Activated T-cell treated with anti-CD3 and anti-CD28 coated beads for 24 hours (primary cell): ENCODE data around the gene PANK4.

Experiments
- DNase-seq: peaks from one replicate; pipeline ENCODE4 v3.0.0-alpha.2; 2020; ENCODE audit warnings: low read depth

Gene PANK4

DNA sequence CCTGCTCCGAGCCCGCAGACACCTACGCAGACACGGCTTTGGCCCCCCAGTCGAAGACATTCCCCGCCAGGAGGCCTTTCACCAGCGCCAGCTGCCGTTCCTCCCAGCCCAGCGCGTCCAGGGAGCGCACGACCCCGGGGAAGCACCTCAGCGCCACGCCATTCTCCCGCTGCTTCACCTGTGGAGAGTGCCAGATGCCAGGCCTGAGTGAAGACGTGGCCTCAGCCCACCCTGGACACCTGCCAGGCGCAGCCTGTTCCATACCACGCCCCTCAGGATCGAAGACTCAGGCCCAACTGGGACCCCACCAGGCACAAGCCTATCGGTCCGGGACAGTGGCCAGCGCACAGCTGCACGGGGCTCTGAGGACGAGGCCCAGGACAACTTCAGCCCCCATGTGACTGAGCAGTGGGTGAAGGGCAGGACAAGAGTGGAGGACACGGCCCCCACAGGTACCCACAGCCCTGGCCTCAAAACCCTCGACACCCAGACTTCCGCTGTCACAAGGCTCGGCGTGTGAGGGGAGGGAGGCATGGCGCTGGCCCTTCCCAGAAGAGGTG is 13.5 kb downstream of the PANK4 start:
- DNase-seq = no peak

DNA sequence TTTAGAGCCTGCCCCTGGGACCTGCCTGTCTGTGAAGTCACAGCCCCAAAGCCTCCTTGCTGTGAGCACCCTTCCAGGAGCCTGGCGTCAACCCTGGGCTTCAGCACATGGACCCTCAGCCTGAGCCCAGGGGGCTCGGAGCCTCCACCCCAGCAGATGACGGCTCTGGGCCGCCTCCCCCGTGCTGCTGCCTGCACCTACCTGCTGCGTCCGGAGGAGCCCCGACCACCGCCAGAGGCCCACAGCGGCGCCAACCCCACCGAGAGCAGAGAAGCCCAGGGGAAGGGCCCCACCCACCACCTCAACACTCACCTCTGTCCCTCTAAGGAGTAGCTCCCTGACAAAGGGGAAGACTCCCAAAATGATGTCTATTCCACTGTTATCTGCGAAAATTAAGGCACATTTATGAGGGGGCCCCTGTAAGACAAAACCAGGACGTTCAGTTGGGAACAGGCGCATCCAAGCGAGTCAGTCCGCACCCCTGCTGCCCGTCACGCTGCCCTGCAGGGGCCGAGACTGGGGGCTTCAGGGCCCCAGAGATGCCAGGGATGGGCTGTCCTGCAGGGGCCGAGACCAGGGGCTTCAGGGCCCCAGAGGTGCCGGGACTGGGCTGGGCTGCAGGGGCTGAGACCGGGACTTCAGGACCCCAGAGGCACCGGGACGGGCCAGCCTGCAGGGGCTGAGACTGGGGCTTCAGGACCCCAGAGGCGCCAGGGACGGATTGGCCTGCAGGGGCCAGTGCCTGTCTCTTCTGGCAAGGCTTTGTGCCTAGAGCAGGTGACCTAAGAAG is 15.8 kb downstream of the PANK4 start:
- no peak for DNase-seq

DNA sequence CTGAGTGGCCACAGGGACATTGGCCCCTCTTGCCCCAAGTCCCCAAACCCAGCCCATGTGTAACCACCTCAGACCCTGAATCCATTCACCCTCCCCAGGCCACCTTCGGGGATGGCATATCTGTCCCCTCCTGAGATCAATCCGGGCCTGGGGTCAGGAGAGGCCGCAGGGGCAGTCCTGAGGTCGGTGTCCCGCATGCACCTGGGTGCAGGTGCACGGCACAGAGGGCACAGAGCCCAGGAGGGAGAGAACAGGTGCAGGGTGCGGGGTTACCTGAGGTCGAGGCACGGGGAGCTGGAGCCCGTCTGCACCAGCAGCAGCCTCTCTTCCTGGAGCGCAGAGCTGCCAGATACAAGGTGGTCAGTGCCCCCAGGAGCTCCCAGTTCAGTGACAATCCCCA is 16.8 kb downstream of the PANK4 start:
- DNase-seq = no peak

DNA sequence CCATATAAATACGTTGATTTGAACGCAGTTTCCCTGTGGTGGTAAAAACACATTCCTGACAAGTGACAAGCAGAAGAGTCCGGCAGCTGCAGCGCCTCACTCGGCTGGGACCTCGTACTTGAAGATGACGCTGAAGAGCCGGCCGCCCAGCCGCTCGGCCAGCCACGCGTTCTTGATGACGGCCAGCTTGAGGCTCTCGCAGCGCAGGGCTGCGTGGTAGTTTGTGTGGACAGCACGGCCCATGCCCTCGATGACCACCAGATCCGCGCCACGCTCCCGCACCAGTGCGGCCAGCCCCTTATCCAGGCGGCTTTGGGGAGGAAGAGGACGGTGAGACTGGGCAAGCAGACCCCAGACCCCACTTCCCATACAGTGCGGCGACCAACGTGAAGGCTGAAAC is 17.6 kb downstream of the PANK4 start:
- DNase-seq = no peak

DNA sequence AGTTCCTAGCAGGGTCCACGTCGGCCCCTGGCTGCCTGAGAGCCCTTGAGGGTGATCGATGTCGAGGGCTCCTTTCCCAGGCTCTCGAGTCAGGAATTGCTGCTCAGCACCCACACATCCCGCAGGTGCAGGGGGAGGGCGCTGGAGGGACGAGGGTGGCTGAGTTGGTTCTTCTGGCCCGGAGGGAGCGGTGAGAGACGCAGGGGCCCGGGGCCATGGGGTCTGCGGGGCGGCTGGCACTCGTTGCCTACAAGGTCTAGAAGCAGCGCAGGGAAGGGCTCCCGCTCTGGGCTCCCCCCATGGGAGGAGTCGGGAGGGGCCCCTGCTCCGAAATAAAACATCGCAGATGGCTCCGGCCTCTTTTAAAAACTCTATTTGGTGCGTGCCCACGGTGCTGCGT is 18.2 kb downstream of the PANK4 start:
- DNase-seq = no peak

DNA sequence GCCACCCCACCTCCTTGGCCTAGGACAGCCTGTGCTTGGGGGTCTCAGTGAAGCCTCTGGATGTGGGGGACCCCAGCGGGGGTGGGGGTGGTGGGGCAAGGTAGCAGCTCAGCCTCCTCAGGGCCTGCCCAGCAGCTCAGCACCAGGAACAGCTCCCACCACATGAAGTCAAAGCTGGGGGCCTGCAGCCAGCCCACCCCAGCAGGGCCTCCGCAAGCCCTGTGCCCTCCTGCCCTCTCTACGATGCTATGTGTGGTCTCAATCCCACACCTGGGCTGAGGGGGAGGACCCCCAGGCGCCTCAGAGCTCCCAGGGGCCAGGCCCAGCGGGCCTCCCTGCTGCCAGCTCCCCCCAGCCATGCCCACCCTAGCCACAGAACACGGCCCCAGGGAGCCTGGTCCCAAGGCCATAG is 18.6 kb downstream of the PANK4 start:
- DNase-seq = no peak

DNA sequence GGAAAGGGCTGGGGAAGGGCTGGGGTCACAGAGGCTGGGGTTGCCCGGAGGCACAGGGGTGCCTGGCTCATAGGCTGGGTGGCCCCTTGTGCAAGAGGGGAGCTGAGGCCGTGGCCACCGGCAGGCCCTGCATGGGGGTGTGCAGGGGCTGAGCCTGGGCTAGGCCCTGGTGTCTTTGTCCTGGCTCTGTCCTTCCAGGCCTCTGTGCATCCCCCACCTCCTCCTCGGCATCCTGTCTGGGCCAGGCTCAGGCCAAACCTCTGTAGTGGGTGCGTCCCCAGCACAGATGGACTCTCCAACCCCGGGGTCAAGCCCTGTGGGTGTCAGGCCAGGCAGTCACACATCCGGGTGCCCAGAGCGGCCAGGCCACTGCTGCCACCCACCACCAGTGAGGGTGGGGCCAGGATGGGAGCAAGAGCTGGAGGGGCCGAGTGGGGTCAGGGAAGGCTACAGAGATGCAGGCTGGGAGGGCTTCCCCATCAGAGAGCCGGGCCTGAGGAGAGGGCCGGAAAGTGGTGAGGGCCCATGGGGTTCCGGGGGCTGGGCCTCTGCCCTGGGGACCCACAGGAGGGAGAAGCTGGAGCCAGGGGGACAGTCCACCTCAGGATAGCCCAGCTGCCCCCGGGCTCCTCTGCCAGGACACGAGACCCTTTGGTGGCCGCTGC is 19.4 kb downstream of the PANK4 start:
- DNase-seq = no peak

DNA sequence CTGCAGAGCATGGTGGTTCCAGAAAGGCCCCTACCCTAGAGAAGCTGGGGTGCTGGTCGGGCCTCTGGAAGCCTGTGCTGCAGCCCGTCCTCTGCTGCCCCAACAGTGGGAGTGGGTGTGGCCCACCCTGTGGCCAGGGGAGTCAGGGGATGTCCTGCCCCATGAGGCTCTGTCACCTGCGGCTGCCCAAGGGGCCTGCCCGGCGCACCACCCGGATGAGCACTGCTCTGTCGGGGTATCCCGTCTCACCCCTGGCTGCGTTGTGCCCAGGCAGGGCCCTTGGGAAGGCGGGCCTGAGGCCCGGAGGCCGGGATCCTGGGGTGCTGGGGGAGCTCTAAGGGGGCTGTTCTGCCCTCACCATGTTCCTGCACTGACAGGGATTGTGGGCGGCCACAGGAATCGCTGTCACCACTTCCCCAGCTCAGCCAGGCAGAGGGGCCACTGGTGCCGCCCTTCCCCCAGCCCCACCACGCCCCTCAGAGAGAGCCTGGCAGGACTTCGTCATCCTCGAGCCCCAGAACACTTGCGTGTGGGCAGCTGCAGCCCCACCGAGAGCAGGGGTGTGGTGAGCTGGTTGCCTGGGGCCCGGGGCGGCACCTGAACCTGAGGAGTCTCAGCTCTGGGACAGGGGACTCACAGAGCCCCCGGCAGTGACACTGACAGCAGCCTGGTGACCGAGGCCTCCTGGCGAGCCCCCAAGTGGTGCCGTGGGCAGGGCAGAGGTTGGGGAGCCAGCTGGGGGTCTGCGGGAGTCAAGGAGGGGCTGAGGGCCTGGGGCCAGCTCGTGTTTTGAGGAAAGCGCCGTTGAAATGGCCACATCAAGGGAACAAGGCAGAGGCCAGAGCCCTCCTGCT is 20.2 kb downstream of the PANK4 start:
- no peak for DNase-seq

DNA sequence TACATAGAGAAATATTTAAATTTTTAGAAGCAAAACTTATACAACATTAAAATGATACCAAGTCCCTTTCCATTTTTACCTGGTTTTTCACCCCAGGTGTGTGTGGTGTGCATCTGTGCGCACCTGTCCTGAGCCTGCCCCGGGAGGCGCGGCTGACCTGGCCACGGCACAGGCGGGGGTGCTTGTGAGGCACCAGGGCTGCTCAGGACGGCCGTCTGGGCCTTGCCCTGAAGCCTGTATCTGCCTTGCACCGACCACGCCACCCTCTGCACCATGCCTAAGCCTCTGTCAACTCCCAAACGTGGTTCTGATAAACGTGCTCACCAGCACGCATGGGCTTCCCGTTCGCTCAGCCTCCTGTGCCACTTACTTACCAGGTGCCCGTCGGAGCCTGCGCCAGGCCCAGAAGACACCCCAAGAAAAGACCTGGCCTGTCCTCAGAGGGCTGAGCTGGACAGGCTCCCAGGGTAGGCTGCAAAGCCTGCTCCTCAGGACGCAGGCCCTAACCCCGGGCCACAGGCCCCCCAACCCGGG is 20.9 kb downstream of the PANK4 start:
- DNase-seq = no peak

DNA sequence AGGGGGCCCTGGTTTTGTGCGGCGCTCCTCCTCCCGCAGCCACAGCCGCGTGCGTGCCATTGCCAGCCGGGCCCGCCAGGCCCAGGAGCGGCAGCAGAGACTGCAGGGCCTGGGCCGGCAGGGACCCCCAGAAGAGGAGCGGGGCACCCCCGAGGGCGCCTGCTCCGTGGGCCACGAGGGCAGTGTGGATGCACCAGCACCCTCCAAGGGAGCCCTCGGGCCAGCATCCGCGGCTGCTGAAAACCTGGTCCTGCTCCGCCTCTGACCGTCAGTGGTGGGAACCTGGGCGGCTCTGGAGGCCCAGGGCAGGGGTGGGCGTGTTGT is 21.5 kb downstream of the PANK4 start:
- DNase-seq = no peak

DNA sequence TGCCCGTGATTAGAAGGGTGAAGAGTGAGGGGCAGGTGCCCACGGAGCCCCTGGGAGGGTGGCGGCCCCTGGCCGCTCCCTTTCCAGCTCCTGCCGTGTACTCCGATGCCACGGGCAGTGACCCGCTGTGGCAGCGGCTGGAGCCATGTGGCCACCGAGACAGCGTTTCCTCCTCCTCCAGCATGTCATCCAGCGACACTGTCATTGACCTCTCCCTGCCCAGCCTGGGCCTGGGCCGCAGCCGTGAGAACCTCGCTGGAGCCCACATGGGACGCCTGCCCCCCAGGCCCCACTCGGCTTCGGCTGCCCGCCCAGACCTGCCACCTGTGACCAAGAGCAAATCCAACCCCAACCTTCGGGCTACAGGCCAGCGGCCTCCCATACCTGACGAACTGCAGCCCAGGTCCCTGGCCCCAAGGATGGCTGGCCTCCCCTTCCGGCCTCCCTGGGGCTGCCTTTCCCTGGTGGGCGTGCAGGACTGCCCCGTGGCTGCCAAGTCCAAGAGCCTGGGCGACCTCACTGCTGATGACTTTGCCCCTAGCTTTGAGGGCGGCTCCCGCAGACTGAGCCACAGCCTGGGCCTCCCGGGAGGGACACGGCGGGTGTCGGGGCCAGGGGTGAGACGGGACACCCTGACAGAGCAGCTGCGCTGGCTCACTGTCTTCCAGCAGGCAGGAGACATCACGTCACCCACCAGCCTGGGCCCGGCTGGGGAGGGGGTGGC is 22.0 kb downstream of the PANK4 start:
- DNase-seq = no peak

DNA sequence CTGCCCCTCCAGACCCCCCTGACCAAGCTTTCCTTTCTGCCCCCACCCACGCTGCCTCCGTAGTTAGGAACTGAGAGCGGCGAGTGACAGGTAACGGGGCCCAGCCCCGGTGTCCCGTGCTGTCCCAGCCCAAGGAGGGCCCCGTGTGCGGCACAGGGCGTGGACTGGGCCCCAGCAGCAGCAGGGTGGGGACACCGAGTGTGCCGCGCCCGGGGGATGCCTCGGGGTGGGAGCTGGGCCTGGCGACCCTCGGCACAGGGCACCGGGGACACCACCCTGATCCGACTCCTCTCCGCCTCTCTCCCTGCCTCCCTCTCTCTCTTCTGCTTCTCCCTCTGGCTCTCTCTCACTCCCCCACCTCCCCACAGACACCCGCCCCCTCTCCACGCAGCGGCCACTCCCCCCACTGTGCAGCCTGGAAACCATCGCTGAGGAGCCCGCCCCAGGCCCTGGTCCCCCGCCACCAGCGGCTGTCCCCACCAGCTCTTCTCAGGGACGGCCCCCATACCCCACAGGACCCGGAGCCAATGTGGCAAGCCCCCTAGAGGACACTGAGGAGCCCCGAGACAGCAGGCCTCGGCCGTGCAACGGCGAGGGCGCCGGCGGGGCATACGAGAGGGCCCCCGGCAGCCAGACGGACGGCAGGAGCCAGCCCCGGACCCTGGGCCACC is 22.7 kb downstream of the PANK4 start:
- no peak for DNase-seq

DNA sequence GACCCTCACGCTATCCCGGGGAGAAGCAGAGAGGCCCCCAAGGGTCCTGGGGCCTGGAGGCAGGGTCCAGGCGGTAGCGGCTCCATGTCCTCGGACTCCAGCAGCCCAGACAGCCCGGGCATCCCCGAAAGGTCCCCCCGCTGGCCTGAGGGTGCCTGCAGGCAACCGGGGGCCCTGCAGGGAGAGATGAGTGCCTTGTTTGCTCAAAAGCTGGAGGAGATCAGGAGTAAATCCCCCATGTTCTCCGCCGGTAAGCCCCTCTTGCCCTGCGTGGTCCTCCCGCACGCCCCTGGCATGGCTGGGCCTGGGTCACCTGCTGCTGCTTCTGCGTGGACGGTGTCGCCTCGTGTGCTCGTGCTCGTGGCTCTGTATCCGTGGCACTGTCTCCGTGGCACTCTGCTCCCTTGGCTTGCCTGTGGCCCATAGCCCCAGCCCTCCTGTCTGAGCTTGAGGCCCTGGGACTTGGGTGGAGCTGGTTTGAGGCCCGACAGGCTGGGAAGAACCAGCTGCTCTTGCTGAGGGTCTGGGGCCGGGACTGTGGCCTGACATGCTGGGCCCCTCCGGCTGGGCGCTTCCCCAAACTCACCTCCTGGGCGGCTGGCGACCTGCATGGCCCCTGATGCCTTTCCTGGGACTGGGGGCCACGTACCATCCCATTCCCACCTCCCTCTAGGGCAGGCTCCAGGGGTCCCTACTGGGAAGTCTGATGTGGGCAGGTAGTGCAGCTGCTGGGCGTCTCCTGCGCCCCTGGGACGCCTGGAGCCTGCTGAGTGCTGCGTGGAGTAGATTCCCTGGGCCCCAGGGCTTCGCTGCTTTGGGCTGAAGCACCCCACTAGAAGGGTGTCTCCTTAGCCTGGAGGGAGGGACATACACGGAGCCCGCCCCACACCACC is 23.5 kb downstream of the PANK4 start:
- no peak for DNase-seq

DNA sequence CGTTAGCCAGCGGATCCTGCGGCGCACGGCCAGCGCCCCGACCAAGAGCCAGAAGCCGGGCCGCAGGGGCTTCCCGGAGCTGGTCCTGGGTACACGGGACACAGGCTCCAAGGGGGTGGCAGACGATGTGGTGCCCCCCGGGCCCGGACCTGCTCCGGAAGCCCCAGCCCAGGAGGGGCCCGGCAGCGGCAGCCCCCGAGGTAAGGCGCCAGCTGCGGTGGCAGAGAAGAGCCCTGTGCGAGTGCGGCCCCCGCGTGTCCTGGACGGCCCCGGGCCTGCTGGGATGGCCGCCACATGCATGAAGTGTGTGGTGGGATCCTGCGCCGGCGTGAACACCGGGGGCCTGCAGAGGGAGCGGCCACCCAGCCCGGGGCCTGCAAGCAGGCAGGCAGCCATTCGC is 24.2 kb downstream of the PANK4 start:
- DNase-seq = no peak

DNA sequence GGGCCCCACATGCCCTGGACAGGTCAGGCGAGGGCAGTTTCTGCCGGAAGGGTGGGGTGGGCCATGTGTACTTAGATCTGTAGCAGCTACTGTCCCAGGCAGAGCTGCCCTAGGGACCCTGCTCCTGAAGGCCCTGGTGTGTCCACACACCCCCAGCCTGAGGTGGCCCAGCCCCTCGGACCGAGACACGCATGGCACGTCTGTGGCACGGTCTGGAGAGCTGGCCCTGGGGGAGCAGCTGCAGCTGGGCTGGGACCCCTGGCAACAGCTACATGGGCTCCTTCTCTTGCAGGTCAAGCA is 24.6 kb downstream of the PANK4 start:
- no peak for DNase-seq

DNA sequence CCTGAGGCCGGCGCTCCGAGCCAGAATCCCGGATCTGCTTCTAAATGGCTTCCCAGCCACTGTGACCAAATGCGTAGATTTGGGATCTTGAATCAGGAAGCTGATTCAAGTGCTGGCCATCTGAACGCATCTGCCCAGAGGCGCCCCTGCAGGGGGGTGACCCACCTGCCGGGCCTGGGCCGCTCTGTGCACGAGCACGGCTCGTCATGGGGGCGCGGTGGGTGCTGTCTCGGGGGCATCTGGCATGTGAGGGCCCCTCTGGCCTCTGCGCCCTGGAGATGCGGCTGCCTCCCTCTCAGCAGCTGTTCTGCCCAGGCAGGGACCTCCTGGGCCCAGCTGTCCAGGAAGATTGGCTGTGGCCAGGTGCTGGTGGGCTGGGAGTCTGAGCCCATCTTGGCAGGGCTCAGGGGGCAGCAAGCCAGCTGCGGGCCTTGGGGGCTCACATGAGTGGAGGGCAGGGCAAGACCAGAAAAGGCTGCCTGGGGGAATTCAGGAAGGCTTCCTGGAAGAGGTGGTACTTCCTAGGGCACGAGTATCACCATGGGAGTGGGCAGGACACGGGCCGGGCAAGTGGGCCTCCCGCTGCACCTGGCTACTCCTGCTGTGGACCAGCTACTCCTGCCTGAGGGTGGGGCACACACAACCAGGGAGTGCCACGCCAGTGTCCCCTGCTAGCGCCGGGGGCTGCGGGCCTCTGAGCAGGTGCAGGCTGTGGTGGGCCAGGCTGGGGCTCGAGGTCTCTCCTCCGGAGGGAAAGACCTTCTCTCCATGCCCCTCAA is 25.2 kb downstream of the PANK4 start:
- DNase-seq = no peak

DNA sequence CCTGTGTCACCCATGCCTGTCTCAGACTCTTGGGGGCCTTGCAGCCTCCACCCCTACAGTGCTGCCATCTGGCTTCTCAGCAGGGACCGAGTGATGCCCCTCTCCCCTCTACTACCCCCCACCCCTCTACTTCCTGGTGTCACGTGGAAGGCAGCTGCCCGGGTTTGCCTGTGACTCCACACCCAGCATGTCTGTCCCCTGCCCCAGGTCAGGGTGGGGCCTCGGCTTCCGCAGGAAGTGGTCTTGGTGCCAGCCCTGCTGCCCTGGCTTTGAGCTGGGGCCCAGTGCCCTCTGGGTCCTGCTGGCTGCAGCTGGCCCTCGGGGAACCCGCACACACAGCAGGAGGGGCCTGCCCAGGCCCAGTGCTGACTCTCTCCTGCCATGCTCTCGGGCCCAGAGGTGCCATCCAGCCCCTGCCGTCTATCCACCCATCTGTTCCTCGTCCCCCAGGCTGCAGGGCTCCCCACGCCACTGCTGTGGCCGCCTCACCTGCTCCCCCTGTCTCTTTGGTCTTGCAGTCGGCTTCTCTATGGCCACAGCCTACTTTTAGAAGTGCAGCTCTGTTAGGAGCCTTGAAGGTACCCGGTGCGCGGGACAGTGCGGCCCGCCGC is 26.3 kb downstream of the PANK4 start:
- no peak for DNase-seq

DNA sequence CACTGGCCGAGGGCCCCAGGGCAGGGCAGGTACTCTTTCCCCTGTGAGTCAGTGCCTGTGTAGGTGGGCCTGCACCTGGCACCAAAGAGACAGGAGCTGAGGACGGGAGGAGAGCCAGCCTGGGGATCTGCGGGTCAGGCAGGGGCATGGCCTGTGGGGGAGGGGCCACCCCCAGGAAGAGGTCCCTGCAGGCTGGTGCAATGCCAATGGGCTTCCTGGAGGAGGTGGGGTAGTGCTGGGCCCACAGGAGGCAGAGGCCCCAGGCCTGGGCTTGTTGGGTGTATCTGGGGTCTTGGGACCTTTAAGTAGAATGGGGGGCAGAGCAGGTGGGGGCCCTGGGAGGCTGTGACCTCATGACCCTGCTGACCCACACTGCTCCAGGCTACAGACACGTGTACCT is 27.1 kb downstream of the PANK4 start:
- no peak for DNase-seq

DNA sequence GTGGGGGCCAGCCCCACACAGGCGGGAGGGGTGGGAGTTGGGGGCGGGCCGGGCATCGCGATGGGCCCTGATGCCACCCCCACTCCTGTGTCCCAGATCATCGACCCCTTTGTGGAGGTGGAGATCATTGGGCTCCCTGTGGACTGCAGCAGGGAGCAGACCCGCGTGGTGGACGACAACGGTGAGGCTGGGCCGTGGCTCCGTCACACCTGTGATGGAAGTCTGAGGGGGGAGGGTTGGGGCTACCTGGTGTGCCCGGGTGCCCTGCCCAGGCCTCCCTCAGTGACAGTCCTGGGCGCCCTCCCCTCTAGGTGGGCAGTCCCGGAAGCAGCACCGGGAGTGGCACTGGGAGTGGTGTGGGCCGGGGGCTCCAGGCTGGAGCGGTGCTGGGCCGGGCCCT is 27.7 kb downstream of the PANK4 start:
- no peak for DNase-seq
